Dedifferentiated amniotic fluid mesenchymal stem cell (primary cell): ENCODE results near the gene CACNG4.

Source experiments
- DNase-seq: peaks from one replicate; pipeline ENCODE4 v3.0.0-alpha.2; 2016; ENCODE audit errors: extremely low spot score

The CACNG4 gene

GRCh38 chr17:66963909-66964771 lies at the start of gene CACNG4:
TSS of gene CACNG4 (plus strand) at chr17:66964707. CDS start at chr17:66964912, 205 bp downstream.
- DNase-seq = no peak

GRCh38 chr17:66915204-66915611 lies 49.3 kb upstream of the CACNG4 start:
- DNase-seq = no peak

- no peak for DNase-seq
Observed at GRCh38 chr17:66915792-66916191, 48.7 kb upstream of the CACNG4 start.

- DNase-seq = no peak
Observed at GRCh38 chr17:66916946-66917345, 47.6 kb upstream of the CACNG4 start.

GRCh38 chr17:66918896-66919295 lies 45.6 kb upstream of the CACNG4 start:
- DNase-seq = no peak

GRCh38 chr17:66920435-66920834 lies 44.1 kb upstream of the CACNG4 start:
- DNase-seq = no peak

- no peak for DNase-seq
Observed at GRCh38 chr17:66920950-66921349, 43.6 kb upstream of the CACNG4 start.

GRCh38 chr17:66923886-66924285 lies 40.6 kb upstream of the CACNG4 start:
- no peak for DNase-seq

- DNase-seq = no peak
Observed at GRCh38 chr17:66925811-66926500, 38.6 kb upstream of the CACNG4 start.

GRCh38 chr17:66928949-66929348 lies 35.6 kb upstream of the CACNG4 start:
- DNase-seq = no peak

- DNase-seq = no peak
Observed at GRCh38 chr17:66929591-66929990, 34.9 kb upstream of the CACNG4 start.

- no peak for DNase-seq
Observed at GRCh38 chr17:66930933-66931332, 33.6 kb upstream of the CACNG4 start.

GRCh38 chr17:66932311-66932710 lies 32.2 kb upstream of the CACNG4 start:
- no peak for DNase-seq

GRCh38 chr17:66934040-66934439 lies 30.5 kb upstream of the CACNG4 start:
- no peak for DNase-seq

- no peak for DNase-seq
Observed at GRCh38 chr17:66935717-66936116, 28.8 kb upstream of the CACNG4 start.

GRCh38 chr17:66938656-66939055 lies 25.9 kb upstream of the CACNG4 start:
- DNase-seq = no peak

- DNase-seq = no peak
Observed at GRCh38 chr17:66939461-66940114, 24.9 kb upstream of the CACNG4 start.

GRCh38 chr17:66941249-66941648 lies 23.3 kb upstream of the CACNG4 start:
- no peak for DNase-seq

GRCh38 chr17:66941773-66942450 lies 22.6 kb upstream of the CACNG4 start:
- DNase-seq = no peak

- DNase-seq = no peak
Observed at GRCh38 chr17:66942451-66943264, 21.8 kb upstream of the CACNG4 start.

GRCh38 chr17:66943484-66943883 lies 21.0 kb upstream of the CACNG4 start:
- no peak for DNase-seq
